HG02759 (cell line): ENCODE results near the gene PBX3.

Experiments
- ATAC-seq: cut with Tn5 transposase; IDR thresholded peaks from one replicate; pipeline ENCODE4 v1.9.1; 2021; ENCODE audit warnings: mild to moderate bottlenecking, moderate library complexity; ENCODE audit not compliant: unreplicated experiment

The PBX3 gene

GRCh38 chr9:125990186-125990792, 243.1 kb downstream of the PBX3 start:
- ATAC-seq, result no peak

GRCh38 chr9:125990793-125991220, 243.6 kb downstream of the PBX3 start:
- ATAC-seq, result no peak

GRCh38 chr9:125991886-125992529, 244.8 kb downstream of the PBX3 start:
- no peak for ATAC-seq

DNA sequence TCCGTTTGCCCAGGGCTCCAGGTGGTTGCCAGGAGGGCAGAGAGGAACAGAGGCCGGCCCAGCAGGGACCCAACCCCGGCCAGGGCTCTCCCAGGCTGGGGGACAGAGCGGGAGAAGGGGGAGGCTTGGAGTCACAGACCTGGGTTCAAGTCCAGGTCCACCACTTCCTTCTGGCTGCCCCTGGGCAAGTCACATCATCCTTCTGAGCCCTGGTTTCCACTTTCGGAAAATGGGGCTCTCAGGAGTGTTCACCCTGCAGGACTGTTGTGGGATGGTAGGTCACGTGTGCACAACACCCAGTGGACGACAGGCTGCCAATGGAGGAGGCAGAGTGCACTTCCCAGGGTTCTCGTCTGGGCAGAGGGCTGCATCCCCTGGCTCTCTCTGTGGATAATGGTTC, 245.4 kb downstream of the PBX3 start:
- ATAC-seq, result no peak

GRCh38 chr9:125993466-125993865, 246.3 kb downstream of the PBX3 start:
- ATAC-seq, result no peak

GRCh38 chr9:125994066-125994943, 247.1 kb downstream of the PBX3 start:
- ATAC-seq, result no peak

DNA sequence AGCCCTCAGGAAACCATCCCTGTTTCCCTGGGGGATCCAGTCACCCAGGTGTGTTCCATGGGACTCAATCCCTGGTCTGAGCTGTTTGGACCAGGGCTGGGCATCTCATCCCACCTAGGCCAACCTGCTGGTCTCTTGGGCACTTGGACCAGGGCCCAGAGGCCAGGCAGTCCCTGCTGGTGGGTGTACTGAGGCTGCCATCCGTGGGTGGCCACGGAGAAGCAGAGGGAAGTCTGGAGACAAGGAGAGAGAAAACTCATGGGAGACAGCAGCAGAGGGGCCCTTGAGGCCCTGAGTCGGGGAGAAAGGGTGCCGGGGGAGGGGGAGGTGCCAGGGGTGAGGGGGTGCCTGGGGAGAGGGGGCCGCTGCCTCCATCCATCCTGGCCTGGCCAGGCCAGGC, 247.8 kb downstream of the PBX3 start:
- no peak for ATAC-seq

DNA sequence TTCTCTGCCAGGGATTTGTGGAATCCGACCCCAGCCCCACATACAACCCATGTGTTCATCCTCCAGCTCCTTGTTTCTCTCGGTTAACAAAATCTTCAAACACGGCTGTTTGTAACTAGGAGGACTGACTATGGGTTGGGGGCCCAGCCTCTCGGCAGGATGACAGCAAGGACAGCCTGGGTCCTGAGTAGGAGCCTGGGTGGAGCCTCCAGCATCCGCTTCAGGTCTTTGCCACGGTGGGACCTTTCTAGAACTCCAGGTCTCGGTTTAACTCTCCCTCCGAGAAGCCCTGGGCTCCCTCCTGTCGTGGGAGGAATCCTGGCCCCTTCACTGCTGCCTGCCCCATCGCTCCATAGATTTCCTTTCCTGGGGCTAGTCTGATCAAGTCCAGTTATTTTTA, 248.5 kb downstream of the PBX3 start:
- ATAC-seq, result no peak

GRCh38 chr9:125996791-125997190, 249.6 kb downstream of the PBX3 start:
- no peak for ATAC-seq

- ATAC-seq, result no peak
These were observed 250.1 kb downstream of the PBX3 start for GRCh38 chr9:125997196-125997823.

- ATAC-seq, result no peak
These were observed 251.8 kb downstream of the PBX3 start for GRCh38 chr9:125998837-125999503.

DNA sequence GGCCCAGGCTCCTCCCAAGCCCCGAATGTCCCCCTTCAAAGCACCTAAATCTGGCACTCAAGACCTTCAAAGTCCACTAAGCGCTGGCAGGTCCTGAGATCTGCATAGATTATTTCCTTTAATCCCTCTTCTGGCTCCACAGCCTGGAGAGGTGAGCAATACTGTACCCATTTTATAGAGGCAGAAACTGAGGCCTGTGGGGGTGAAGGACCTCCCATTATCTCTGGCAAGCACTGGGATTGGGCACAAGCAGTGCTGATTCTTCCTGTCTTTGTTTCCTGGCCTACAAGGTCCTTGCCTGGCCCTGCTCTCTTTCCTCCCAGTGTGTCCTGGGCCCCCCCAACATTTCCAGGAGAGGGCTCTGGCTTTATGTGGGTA, 252.3 kb downstream of the PBX3 start:
- no peak for ATAC-seq

DNA sequence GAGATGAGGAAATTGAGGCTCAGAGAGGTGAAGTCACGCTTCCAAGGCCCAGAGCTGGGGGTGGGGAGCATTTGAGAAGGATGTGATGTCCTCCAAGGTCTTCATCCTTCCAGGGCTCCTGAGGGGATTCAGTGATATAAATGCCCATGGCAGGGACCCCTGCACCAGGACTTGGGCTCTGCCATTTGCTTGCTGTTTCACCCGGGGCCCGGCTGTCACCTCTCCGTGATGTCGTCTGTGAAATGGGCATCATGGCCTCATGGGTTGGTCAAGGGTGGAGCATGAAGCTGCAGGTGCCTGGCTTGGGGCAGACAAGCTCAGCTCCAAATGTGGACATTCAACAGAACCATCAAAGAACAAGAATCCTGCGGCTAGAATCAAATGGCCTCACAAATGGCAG, 253.1 kb downstream of the PBX3 start:
- ATAC-seq, result no peak

- no peak for ATAC-seq
These were observed 253.8 kb downstream of the PBX3 start for GRCh38 chr9:126000731-126001580.

DNA sequence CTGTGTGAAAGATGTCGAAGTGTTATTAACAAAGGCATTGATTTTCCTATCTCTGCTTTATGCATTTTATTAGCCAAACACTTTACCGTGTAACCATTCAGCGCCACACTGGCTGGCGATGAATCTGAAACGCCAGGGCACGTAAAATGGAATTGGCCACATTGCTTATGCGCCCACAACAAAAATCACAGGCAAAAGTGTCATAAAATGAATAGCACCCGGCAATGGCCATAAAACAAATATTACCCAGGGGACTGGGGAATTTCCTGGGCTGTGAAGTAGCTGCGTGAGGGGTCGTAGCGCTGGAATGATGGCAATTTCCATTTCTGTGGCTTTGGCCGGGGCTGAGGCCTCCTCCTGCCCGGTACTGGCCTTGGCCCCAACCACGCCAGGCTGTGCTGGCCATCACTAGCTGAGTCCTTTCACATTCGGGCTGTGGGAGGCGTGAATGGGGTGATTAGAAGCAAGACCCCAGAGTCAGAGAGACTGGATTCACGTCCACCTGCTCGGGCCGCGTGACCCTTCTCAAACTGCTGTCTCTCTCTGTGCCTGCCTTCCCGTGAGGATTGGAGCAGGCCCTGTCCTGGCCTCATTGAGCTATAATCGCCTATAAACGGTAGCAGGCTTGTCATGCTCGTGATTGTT, 254.5 kb downstream of the PBX3 start:
- ATAC-seq, result no peak

DNA sequence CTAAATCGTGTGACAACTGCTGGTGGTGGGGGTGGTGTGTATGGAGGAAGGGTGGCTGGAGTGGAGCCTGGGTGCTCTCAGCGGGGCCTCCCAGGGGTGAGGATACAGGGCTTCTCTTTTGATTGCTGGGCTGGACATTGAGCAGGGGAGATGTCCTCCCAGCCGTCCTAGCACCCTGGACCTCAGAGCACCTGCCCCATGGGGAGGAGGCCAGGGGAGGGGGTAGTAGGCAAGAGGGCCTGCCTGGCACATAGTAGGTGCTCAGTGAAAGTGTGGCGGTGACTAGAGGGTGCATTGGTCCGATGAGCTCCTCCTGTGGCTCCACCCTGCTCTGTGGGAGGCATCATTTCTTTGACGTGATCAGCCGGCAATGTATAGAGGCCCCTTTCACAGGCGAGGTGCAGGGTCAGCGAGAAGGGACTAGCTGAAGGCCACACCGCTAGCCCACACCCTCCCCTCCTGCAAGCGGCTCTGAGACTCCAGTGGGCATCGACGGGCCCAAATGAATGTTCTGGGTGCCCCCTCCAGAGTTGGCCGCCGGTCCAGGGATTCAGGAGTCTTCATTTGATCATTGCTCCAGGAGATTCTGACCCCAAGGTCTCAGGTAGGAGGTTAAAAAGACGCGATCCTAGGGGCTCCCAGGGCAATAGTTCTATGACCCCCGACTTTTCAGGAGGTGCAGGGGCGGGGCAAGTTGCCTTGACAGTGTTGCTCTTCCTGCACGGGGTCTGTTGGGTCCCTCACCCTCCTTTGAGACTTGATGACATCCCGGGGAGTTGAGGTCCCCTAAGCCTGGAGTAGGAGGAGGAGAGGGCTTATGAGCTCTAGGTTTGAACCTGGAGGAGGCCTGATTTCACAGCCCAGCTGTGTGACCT, 255.5 kb downstream of the PBX3 start:
- ATAC-seq, result no peak

DNA sequence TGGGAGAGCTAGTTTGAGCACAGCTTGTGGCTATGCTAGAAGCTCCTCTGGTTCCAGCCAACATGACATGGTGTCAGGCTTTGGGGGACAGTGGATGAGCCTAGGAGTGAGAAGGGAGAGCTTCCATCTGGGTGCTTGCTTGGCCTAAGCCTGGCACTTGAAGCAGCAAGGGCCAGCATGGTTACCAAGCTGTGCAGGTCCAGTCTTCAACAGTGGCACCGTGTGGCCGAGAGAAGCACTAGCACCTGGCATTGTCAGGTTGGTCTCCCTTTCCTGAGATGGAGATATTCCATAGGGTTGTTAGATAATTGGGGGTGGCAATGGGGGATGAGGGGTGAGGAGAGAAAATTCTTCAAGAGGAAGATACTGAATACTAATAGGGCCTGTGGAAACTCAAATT, 261.9 kb downstream of the PBX3 start:
- ATAC-seq, result no peak

DNA sequence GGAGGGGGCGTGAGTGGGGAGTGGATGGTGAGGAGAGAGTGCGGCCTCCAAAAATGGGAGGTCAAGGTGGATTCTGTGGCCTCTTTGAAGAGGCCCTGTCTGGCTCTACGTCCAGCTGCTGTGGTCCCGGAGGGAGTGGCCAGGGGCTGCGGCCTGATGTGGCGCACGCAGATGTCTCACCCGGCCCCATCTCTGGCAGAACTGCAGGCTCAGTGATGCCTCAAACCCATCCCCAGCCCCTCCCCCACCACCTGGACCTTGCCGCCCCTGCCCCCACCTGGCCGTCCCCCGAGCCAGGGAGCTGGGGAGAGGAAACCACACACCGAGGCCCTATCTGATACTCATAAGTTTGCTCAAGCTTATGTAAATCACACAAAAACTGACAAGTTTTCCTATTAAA, 267.6 kb downstream of the PBX3 start:
- ATAC-seq, result no peak

GRCh38 chr9:126015424-126015823, 268.3 kb downstream of the PBX3 start:
- no peak for ATAC-seq
